ENCODE data around the gene BCAT1. TPM values are rescaled to one million over a fixed set of nuclear protein-coding genes. Genes with fewer than 3 reads are reported as not detected.
"Not testable (repeated sequence)": the region's sequence is repeated elsewhere in the genome, so short reads cannot be mapped to it uniquely, and the experiment has no call there.

The BCAT1 gene
- total RNA-seq, 1 donor from 2014 or later, result 98.7 TPM

- peak; percentile 61 for DNase-seq (ENCODE audit: low read depth)
Measured at GRCh38 chr12:24960222-24960855, 11.4 kb upstream of the BCAT1 start.

- not testable (repeated sequence) for DNase-seq (ENCODE audit: low read depth)
Measured at GRCh38 chr12:24956351-24956750, 7.5 kb upstream of the BCAT1 start.

DNA sequence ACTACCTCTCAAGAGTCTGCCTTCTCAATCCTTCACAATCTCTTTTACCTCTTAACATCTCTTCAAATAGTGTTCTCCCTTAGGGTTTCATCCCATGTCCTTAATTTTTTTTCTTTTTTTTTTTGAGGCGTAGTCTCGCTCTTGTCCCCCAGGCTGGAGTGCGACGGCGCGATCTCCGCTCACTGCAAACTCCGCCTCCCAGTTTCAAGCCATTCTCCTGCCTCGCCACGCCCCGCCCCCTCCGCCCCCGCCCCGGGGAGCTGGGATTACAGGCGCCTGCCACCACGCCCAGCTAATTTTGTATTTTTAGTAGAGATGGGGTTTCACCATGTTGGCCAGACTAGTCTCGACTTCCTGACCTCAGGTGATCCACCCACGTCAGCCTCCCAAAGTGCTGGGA lies 7.0 kb upstream of the BCAT1 start:
- DNase-seq (ENCODE audit: low read depth), result no peak

GRCh38 chr12:24955389-24955788 lies 6.5 kb upstream of the BCAT1 start:
- no peak for DNase-seq (ENCODE audit: low read depth)

DNA sequence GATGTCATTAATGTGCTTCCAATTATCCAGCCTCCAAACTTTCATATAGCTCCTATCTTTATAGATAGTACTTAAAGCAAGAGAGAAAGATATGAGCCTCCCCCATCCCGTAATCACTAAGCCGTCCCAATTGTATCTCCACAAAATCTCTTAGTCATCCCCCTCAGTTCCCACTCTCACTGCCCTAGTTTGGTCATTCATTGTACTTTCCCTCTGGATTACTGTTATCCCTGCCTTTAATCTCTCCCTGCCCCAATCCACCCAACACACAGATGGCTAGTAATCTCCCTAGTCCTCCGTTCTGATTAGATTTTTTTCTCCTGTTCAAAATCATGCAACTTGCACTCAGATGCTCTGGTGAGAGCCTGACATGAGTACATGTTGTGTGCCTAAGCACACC lies 5.4 kb upstream of the BCAT1 start:
- no peak for DNase-seq (ENCODE audit: low read depth)

- no peak for DNase-seq (ENCODE audit: low read depth)
Measured at GRCh38 chr12:24952389-24952788, 3.5 kb upstream of the BCAT1 start.

DNA sequence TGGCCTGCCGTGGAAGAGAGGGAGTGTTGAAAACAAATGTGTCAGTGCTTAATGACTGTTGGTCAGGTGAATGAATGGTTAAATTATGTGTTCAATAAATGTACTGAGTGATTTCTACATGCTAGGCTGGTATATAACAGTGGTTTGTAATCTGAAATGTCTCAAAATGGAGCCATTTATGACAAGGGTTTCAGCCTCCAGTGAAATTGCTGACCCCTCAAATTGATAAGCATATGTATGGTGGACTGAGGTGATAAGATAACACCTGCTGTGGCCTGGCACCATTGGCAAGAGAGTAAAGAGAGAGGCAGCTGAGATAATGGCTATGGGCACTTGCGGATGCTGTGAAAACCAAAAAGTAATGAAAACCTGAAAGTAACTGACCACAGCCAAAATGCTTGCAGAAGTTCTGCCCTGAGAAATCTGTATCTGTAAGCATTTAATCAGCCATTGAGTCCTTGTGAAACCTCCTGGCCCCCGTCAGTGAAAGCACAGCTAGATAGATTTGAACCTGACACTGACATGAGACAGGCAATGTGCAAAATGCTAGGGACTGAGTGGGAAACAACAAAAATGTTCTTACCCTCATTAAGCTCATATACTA lies 1.4 kb upstream of the BCAT1 start:
- no peak for DNase-seq (ENCODE audit: low read depth)

GRCh38 chr12:24948420-24948756 lies 513 bp downstream of the BCAT1 start:
- DNase-seq (ENCODE audit: low read depth), result peak; percentile 55

GRCh38 chr12:24947541-24948419 lies 1.1 kb downstream of the BCAT1 start:
- no peak for DNase-seq (ENCODE audit: low read depth)

- no peak for DNase-seq (ENCODE audit: low read depth)
Measured at GRCh38 chr12:24945845-24946244, 3.1 kb downstream of the BCAT1 start.

DNA sequence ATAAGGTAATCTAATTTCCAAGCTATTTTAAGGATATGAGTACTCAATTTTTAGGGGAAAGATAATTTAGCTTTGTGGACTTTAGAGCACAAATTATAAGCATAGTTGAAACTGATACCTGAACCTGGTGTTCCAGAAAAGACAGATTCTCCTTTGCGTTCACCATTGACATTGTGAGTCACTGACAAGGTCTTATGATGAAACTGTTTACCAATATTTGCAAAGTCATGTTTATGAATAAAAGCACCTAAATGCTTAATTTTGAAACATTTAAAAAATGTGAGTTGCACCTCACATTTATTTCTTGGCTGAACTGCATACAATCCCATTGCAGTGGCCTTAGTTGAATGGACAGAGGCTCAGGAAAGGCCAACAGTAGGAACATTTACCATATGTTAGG lies 3.9 kb downstream of the BCAT1 start:
- no peak for DNase-seq (ENCODE audit: low read depth)

DNA sequence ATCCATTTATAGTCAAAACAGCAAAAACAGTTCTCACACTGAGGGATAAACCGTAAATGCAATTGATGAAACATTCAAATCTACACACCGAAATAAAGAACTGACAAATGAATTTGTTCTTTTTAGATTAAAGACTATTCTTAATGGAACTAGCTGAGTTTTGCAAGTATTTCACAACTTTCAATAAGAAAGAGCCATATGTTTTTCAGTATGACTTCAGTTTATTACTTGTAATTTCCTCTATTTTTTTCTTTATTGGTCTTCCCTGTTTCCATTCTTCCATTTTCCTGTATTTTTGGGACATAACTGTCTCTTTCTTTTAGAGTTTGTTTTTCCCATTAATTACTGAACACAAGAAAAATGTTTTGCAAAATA lies 4.3 kb downstream of the BCAT1 start:
- DNase-seq (ENCODE audit: low read depth), result no peak

- peak; percentile 97 for DNase-seq (ENCODE audit: low read depth)
Measured at GRCh38 chr12:24943947-24944600, 4.8 kb downstream of the BCAT1 start.

GRCh38 chr12:24940157-24940556 lies 8.7 kb downstream of the BCAT1 start:
- no peak for DNase-seq (ENCODE audit: low read depth)

DNA sequence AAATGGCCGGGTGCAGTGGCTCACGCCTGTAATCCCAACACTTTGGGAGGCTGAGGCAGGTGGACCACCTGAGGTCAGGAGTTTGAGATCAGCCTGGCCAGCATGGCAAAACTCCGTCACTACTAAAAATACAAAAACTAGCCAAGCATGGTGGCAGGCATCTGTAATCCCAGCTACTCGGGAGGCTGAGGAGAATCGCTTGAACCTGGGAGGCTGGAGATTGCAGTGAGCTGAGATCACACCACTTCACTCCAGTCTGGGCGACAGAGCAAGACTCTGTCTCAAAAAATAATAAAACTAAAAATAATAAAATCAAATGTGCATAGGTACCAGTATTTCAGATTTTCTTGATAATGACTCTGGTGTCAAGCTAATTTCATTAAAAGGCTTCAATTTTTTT lies 9.3 kb downstream of the BCAT1 start:
- not testable (repeated sequence) for DNase-seq (ENCODE audit: low read depth)

GRCh38 chr12:24938341-24938740 lies 10.6 kb downstream of the BCAT1 start:
- DNase-seq (ENCODE audit: low read depth), result no peak

DNA sequence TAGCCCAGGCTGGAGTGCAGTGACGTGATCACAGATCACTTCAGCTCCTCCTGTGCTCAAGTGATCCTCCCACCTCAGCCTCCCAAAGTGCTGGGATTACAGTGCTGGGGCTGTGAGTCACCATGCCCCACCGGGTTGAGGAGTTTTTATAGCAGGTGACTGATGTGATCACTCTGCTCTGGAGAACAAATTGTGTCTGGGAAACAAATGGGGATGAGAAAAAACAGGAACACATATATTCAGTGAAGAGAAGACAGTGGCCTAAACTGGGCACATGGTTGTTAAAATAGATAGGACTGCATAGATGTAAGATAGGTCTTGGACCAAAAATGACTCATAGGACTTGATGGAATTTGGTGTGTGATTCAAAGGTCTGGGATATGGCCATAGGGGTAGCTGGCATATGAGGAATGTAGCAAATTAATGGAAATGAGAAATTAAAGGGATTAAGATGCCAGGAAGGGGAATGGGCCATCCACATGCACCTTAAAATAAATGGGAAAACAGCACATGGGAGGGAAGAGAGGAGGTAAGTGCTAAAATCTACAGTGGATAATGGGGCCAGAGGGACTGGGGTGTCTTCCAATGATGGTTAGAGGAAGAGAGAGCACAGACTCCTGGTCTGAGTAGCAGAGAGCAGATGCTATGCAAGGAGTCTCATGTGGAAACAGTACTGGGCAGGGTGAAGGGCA lies 11.2 kb downstream of the BCAT1 start:
- peak; percentile 22 for DNase-seq (ENCODE audit: low read depth)

DNA sequence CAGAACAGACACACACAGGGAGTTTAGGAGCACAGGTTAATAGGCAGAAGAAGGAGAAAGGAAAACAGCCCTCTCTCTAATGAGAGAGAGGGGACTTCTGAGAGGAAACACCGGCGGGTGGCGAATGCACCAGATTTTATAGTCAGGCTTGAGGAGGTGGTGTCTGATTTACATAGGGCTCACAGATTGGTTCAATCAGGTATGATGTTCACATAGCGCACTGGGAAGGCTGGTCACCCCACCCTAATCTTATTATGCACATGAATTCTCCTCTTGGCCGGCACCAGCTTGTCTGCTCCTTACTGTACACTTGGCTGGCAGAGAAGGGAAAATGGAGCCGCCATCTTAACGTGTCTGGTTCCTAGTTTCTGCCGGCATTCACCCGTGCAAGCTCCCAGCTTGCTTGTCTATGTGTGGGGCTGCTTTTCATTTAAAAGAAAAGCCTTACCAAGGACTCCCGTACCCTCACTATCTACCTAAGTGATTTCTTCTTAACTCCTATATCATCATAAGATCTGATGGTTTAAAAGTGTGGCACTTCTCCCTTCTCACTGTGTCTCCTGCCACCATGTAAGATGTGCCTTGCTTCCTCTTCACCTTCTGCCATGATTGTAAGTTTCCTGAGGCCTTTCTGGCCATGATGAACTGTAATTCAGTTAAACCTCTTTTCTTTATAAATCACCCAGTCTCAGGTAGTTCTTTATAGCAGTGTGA lies 15.1 kb downstream of the BCAT1 start:
- DNase-seq (ENCODE audit: low read depth), result no peak

DNA sequence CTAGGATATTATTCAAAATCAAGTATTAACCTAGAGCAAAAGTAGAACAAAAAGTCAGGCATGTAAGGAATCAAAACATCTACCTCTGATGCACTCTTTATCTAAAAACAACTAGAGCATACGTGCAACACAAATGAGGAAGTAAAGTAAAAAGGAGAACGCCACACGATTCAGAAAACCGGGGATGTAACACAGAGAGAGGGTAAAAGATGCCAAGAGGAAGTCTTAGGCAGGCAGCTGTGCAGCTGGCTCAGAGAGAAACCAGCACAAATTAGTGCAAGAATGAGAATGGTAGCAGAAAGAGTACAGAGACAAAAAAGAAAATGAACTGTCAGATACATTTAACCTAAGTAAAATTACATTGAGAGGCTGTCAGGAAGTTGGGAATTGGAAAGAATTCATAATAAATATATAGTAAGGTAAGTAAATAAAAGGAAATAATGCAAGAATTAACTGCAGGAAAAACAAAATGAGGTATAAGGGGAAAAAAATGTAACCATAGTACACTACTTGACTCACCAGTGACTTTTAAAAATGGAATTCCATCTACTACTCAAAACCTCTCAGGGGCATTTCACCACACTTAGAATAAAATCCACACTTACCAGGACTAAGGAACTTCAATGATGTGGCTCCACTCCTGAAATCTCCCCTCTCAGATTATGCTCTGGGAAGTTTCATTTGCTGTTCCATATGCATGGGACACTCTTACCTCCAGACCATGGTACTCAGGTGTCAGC lies 17.1 kb downstream of the BCAT1 start:
- no peak for DNase-seq (ENCODE audit: low read depth)

DNA sequence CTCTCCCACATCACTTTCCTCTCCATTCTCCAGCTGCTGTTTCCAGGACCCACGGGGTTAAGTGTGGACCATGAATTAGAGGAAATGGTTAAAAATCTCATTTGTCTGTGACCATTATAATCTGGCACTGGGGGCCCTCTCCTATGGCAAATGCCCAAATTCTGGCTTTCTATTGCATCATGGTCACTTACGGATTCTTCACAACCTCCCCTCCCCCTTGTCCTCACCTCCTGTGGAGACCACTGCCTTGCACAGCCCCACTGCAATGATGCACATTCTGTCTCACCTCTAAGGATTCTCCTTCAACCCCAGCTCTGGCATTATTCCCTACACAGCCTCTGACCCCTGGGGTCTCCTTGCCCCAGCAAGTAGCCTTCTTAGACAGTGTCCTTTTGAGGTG lies 18.9 kb downstream of the BCAT1 start:
- DNase-seq (ENCODE audit: low read depth), result no peak

All from myocyte (in vitro differentiated cells).